HepG2 (cell line): ENCODE data around the gene C20orf204. TPM values are rescaled to one million over a fixed set of nuclear protein-coding genes. Genes with fewer than 3 reads are reported as not detected.

Source experiments
- ARNTL ChIP-seq: sonication (generic); formaldehyde crosslinking; IDR thresholded peaks from 2 replicates; pipeline ENCODE4 v1.4.0; 2020; ENCODE audit warnings: mild to moderate bottlenecking, missing genetic modification reagents
- DRAP1 ChIP-seq: IDR thresholded peaks from 2 replicates; pipeline ENCODE4 v1.6.1; 2016; ENCODE audit warnings: missing genetic modification reagents, missing compliant biosample characterization
- ZBTB40 ChIP-seq, 2 experiments: fragments of 450-650 bp in 1 of 2; sonication (generic) in 1 of 2; formaldehyde crosslinking in 1 of 2; IDR thresholded peaks; 2 replicates each; pipeline versions ENCODE4 v1.6.1 to v1.8.0; 2016 to 2022; ENCODE audit warnings: antibody characterized with exemption in 1 of 2, mild to moderate bottlenecking in 1 of 2, missing genetic modification reagents in 1 of 2
- ZSCAN21 ChIP-seq: sonication (generic); formaldehyde crosslinking; IDR thresholded peaks from 2 replicates; pipeline ENCODE4 v1.8.0; 2022; ENCODE audit warnings: mild to moderate bottlenecking, missing genetic modification reagents, moderate library complexity, borderline replicate concordance
- polyA plus RNA-seq, 8 experiments: library from polyadenylated mRNA; depleted of rRNA in 3 of 8; stranded (reverse) in 7 of 8; unstranded in 1 of 8; fragments of >200 nt; fragmentation: Illumina TruSeq in 4 of 8; extraction: Trizol in 4 of 8; gene quantifications; 2 replicates each; pipeline versions ENCODE4 v1.2.1 to v1.2.3, GENCODE V29; 2011 to 2016; ENCODE audit warnings: low read depth in 4 of 8, missing spikeins in 1 of 8, mixed read lengths in 1 of 8; ENCODE audit not compliant: insufficient read depth in 1 of 8
- total RNA-seq, 5 experiments: library from RNA; depleted of rRNA; stranded (reverse); fragments of >200 nt; fragmentation: Illumina TruSeq; extraction: Trizol; gene quantifications; 2 replicates each; pipeline ENCODE4 v1.2.3, GENCODE V29; 2016; ENCODE audit warnings: low read depth in 1 of 5

The C20orf204 gene
- total and polyA plus RNA-seq, 2 of the 13 experiments (the other 11 are each of a cell fraction or from before 2014, with no cell fraction given) = 22.1 to 80.0 TPM

GRCh38 chr20:64035933-64036345 is at the start of gene C20orf204 (continued):
- TF ChIP-seq ZBTB40 (IDR thresholded peaks at IDR 0.05) (no peak), ZBTB40 (CRISPR knock-in tag; IDR thresholded peaks at IDR 0.05) (peak; percentile 66; the same call in 1 of the 2 replicates), DRAP1 (CRISPR knock-in tag) (peak; percentile 95), ZSCAN21 (CRISPR knock-in tag) (peak; percentile 71), ARNTL (peak; percentile 71; the same call in 1 of the 2 replicates)
